Upper lobe of right lung (tissue), 1 donor: ENCODE measurements around the gene TRAK2. TPM values are rescaled to one million over a fixed set of nuclear protein-coding genes. Genes with fewer than 3 reads are reported as not detected.

ENCODE experiments used
- ATAC-seq: fragments of 200-7000 bp; cut with Tn5 transposase; one replicate; pipeline ENCODE4 v1.9.1; 2020; ENCODE audit warnings: mild to moderate bottlenecking, moderate library complexity
- DNase-seq: peaks from one replicate; pipeline ENCODE4 v3.0.0-alpha.2; 2020
- H3K27ac ChIP-seq: fragments of 200-600 bp; one replicate; pipeline ENCODE4 v1.8.0; 2022
- H3K27me3 ChIP-seq: fragments of 200-600 bp; one replicate; pipeline ENCODE4 v1.8.0; 2022; ENCODE audit warnings: mild to moderate bottlenecking
- H3K36me3 ChIP-seq: fragments of 200-600 bp; one replicate; pipeline ENCODE4 v1.8.0; 2022
- H3K4me1 ChIP-seq: fragments of 200-600 bp; one replicate; pipeline ENCODE4 v1.8.0; 2022
- H3K4me3 ChIP-seq: fragments of 200-600 bp; one replicate; pipeline ENCODE4 v1.8.0; 2022; ENCODE audit warnings: mild to moderate bottlenecking
- H3K9me3 ChIP-seq: fragments of 200-600 bp; one replicate; pipeline ENCODE4 v1.8.0; 2022
- CTCF ChIP-seq: fragments of 200-600 bp; IDR thresholded peaks from one replicate; pipeline ENCODE4 v1.8.0; 2022; ENCODE audit warnings: antibody characterized with exemption
- intact Hi-C: fragments of 100-400 bp; cut with DNase I; formaldehyde crosslinking; loops from one replicate; pipeline ENCODE4 v1.11.0; 2022
- total RNA-seq: library from RNA; stranded (reverse); fragmentation: NEBNext Ultra II Directional; extraction: Animal tissue kit (Norgen Biotek cat#: 25700); gene quantifications from one replicate; pipeline ENCODE4 v1.2.1, GENCODE V29; 2021
- donor health status: DM: no; HTN: yes; CAD: no; lungs with severe emphysema.

The TRAK2 gene
- total RNA-seq, 1 donor from 2014 or later, result 78.0 TPM

GRCh38 chr2:201414099-201415023, 36.9 kb downstream of the TRAK2 start:
- Histone ChIP-seq H3K27ac (no peak overlapping the region), H3K27me3 (no peaks in the 10 kb centered on the region), H3K4me1 (peaks cover 21% of the 10 kb centered on the region), H3K9me3 (no peaks in the 10 kb centered on the region), H3K36me3 (no peaks in the 10 kb centered on the region), H3K4me3 (no peak overlapping the region)
- DNase-seq, result no peak
- TF ChIP-seq CTCF, result no peak
- intact Hi-C loops, result no loop called here
- peak; percentile 63 for ATAC-seq

GRCh38 chr2:201413552-201413951, 37.7 kb downstream of the TRAK2 start:
- Histone ChIP-seq H3K27ac (no peak overlapping the region), H3K4me3 (no peak overlapping the region), H3K9me3 (no peaks in the 10 kb centered on the region), H3K4me1 (peaks cover 21% of the 10 kb centered on the region), H3K36me3 (no peaks in the 10 kb centered on the region), H3K27me3 (no peaks in the 10 kb centered on the region)
- ATAC-seq, result no peak
- TF ChIP-seq CTCF, result no peak
- intact Hi-C loops, result no loop called here
- no peak for DNase-seq

- Histone ChIP-seq H3K36me3 (no peaks in the 10 kb centered on the region), H3K4me3 (no peak overlapping the region), H3K27me3 (no peaks in the 10 kb centered on the region), H3K4me1 (peaks cover 21% of the 10 kb centered on the region), H3K27ac (no peak overlapping the region), H3K9me3 (no peaks in the 10 kb centered on the region)
- TF ChIP-seq CTCF, result no peak
- DNase-seq (no peak), ATAC-seq (no peak)
- intact Hi-C loops, result no loop called here
Measured at GRCh38 chr2:201413143-201413542, 38.1 kb downstream of the TRAK2 start.

- intact Hi-C loops, result no loop called here
- no peak for TF ChIP-seq CTCF
- no peaks in the 10 kb centered on the region for H3K9me3 ChIP-seq
- H3K27ac ChIP-seq, result no peak overlapping the region
- DNase-seq (no peak), ATAC-seq (no peak)
- H3K27me3 ChIP-seq, result no peaks in the 10 kb centered on the region
- no peak overlapping the region for H3K4me3 ChIP-seq
- H3K36me3 ChIP-seq, result no peaks in the 10 kb centered on the region
- H3K4me1 ChIP-seq, result peaks cover 29% of the 10 kb centered on the region
Measured at GRCh38 chr2:201411421-201411820, 39.8 kb downstream of the TRAK2 start.

GRCh38 chr2:201408931-201409330, 42.3 kb downstream of the TRAK2 start:
- Histone ChIP-seq H3K36me3 (no peaks in the 10 kb centered on the region), H3K27ac (no peak overlapping the region), H3K9me3 (no peaks in the 10 kb centered on the region), H3K27me3 (no peaks in the 10 kb centered on the region), H3K4me1 (peaks cover 40% of the 10 kb centered on the region), H3K4me3 (no peak overlapping the region)
- DNase-seq (no peak), ATAC-seq (no peak)
- TF ChIP-seq CTCF, result no peak
- intact Hi-C loops, result no loop called here
